DND-41 (cell line): ENCODE results near the gene PITX3.
"Not testable (repeated sequence)": the region's sequence is repeated elsewhere in the genome, so short reads cannot be mapped to it uniquely, and the experiment has no call there.

ENCODE experiments used
- ATAC-seq: fragments of 200-7000 bp; cut with Tn5 transposase; 3 replicates; pipeline ENCODE4 v1.9.1; 2021; ENCODE audit warnings: low read depth; ENCODE audit not compliant: insufficient read depth
- DNase-seq: peaks from one replicate; pipeline ENCODE4 v3.0.0-alpha.2; 2020
- H2AFZ ChIP-seq: 2 replicates; pipeline ENCODE4 v1.6.0; 2012; ENCODE audit warnings: low read depth, low read length
- H3K27ac ChIP-seq: 2 replicates; pipeline ENCODE4 v1.5.1; 2012; ENCODE audit warnings: low read length, inconsistent platforms
- H3K27me3 ChIP-seq: fragments of 200-600 bp; sonication (generic); 2 replicates; pipeline ENCODE4 v1.6.0; 2012; ENCODE audit warnings: low read length, mild to moderate bottlenecking, inconsistent platforms; ENCODE audit not compliant: insufficient read depth, poor library complexity
- H3K36me3 ChIP-seq: 2 replicates; pipeline ENCODE4 v1.5.1; 2012; ENCODE audit warnings: low read length, inconsistent platforms; ENCODE audit not compliant: insufficient read depth
- H3K4me1 ChIP-seq: 2 replicates; pipeline ENCODE4 v1.5.1; 2012; ENCODE audit warnings: mild to moderate bottlenecking, low read length; ENCODE audit not compliant: insufficient read depth
- H3K4me2 ChIP-seq: 2 replicates; pipeline ENCODE4 v1.6.0; 2012; ENCODE audit warnings: mild to moderate bottlenecking, moderate library complexity, low read length, inconsistent platforms; ENCODE audit not compliant: insufficient read depth
- H3K4me3 ChIP-seq, 2 experiments: fragments of 200-600 bp in 1 of 2; shearing (Covaris generic) in 1 of 2; 2 replicates each; pipeline ENCODE4 v1.5.1; 2012 to 2016; ENCODE audit warnings: inconsistent platforms in 2 of 2, low read length in 2 of 2, mild to moderate bottlenecking in 2 of 2, low read depth in 1 of 2, moderate library complexity in 1 of 2
- H3K79me2 ChIP-seq: 2 replicates; pipeline ENCODE4 v1.6.0; 2012; ENCODE audit warnings: low read length, inconsistent platforms; ENCODE audit not compliant: insufficient read depth
- H3K9ac ChIP-seq: 2 replicates; pipeline ENCODE4 v1.6.0; 2012; ENCODE audit warnings: low read depth, mild to moderate bottlenecking, inconsistent platforms, low read length, moderate library complexity
- H3K9me3 ChIP-seq: 2 replicates; pipeline ENCODE4 v1.5.1; 2012; ENCODE audit warnings: low read length, moderate library complexity, mild to moderate bottlenecking, inconsistent platforms; ENCODE audit not compliant: insufficient read depth, severe bottlenecking
- H4K20me1 ChIP-seq: 2 replicates; pipeline ENCODE4 v1.6.0; 2012; ENCODE audit warnings: low read length; ENCODE audit not compliant: insufficient read depth
- CTCF ChIP-seq: IDR thresholded peaks from 2 replicates; pipeline ENCODE4 v1.5.1; 2012; ENCODE audit warnings: borderline replicate concordance, low read length, moderate library complexity, mild to moderate bottlenecking; ENCODE audit not compliant: poor library complexity, severe bottlenecking; ENCODE audit errors: extremely low read depth
- EZH2 ChIP-seq: IDR thresholded peaks from 3 replicates; pipeline ENCODE4 v1.6.1; 2012; ENCODE audit warnings: borderline replicate concordance, low read depth, mild to moderate bottlenecking, moderate library complexity, low read length, inconsistent platforms; ENCODE audit not compliant: severe bottlenecking

The PITX3 gene

GRCh38 chr10:102219370-102219769 is 21.9 kb downstream of the PITX3 start:
- Histone ChIP-seq H3K4me2 (no peak overlapping the region), H3K27me3 (peaks cover 5% of the 10 kb centered on the region), H3K4me1 (no peaks in the 10 kb centered on the region), H3K36me3 (no peaks in the 10 kb centered on the region), H2AFZ (no peak overlapping the region), H4K20me1 (no peaks in the 10 kb centered on the region), H3K27ac (no peak overlapping the region), H3K9me3 (no peaks in the 10 kb centered on the region), H3K79me2 (no peaks in the 10 kb centered on the region), H3K4me3 (no peak overlapping the region), H3K9ac (no peak overlapping the region)
- ATAC-seq (no peak), DNase-seq (no peak)
- no peak for TF ChIP-seq CTCF
- no peak for TF ChIP-seq EZH2

- H4K20me1 ChIP-seq, H3K27ac ChIP-seq, H3K79me2 ChIP-seq, ATAC-seq, DNase-seq, H3K4me1 ChIP-seq, H3K4me2 ChIP-seq, H3K9me3 ChIP-seq, H3K4me3 ChIP-seq, H3K9ac ChIP-seq, H2AFZ ChIP-seq, H3K27me3 ChIP-seq, H3K36me3 ChIP-seq: not testable (repeated sequence)
Measured at GRCh38 chr10:102213599-102213998, 27.7 kb downstream of the PITX3 start.

GRCh38 chr10:102211615-102212299 is 29.6 kb downstream of the PITX3 start:
- no peaks in the 10 kb centered on the region for H3K4me1 ChIP-seq
- H3K36me3 ChIP-seq = no peaks in the 10 kb centered on the region
- H4K20me1 ChIP-seq = no peaks in the 10 kb centered on the region
- no peak overlapping the region for H3K9ac ChIP-seq
- H3K9me3 ChIP-seq = no peaks in the 10 kb centered on the region
- no peaks in the 10 kb centered on the region for H3K79me2 ChIP-seq
- no peak for DNase-seq
- TF ChIP-seq EZH2 = no peak
- no peak for TF ChIP-seq CTCF
- H2AFZ ChIP-seq = no peak overlapping the region
- no peak for ATAC-seq
- no peak overlapping the region for H3K4me2 ChIP-seq
- H3K27me3 ChIP-seq = no peaks in the 10 kb centered on the region
- H3K4me3 ChIP-seq = no peak overlapping the region
- no peak overlapping the region for H3K27ac ChIP-seq

GRCh38 chr10:102208311-102209035 is 32.8 kb downstream of the PITX3 start:
- Histone ChIP-seq H3K79me2 (no peaks in the 10 kb centered on the region), H3K36me3 (no peaks in the 10 kb centered on the region), H3K4me3 (no peak overlapping the region), H3K27ac (no peak overlapping the region), H4K20me1 (no peaks in the 10 kb centered on the region), H3K9ac (no peak overlapping the region), H3K4me2 (no peak overlapping the region), H2AFZ (no peak overlapping the region), H3K27me3 (no peaks in the 10 kb centered on the region), H3K4me1 (no peaks in the 10 kb centered on the region), H3K9me3 (peaks cover 14% of the 10 kb centered on the region)
- DNase-seq (no peak), ATAC-seq (no peak)
- TF ChIP-seq EZH2 (no peak), CTCF (no peak)
